B cell (primary cell): Measurements from ENCODE around the gene ULK4.

ENCODE experiments used
- CTCF ChIP-seq: fragments of 200-600 bp; IDR thresholded peaks from one replicate; pipeline ENCODE4 v1.8.0; 2022; ENCODE audit warnings: antibody characterized with exemption, mild to moderate bottlenecking
- EZH2 ChIP-seq: IDR thresholded peaks from 2 replicates; pipeline ENCODE4 v1.6.1; 2012; ENCODE audit warnings: borderline replicate concordance, low read depth, mild to moderate bottlenecking, moderate library complexity, low read length; ENCODE audit not compliant: insufficient read depth, poor library complexity, severe bottlenecking

GRCh38 chr3:41441568-41441967, 520.3 kb downstream of the ULK4 start:
- TF ChIP-seq CTCF (no peak), EZH2 (no peak)
